ENCODE measurements around the gene MATN4. TPM values are rescaled to one million over a fixed set of nuclear protein-coding genes. Genes with fewer than 3 reads are reported as not detected.

Gene MATN4
- total RNA-seq, 1 donor from 2014 or later: 0.26 TPM

- TF ChIP-seq CTCF (IDR thresholded peaks at IDR 0.05; ENCODE audit: insufficient read depth, low read length, severe bottlenecking): no peak
- Histone ChIP-seq H3K36me3 (ENCODE audit: control insufficient read depth, insufficient read depth, low read length) (no peaks in the 10 kb centered on the region), H3K4me3 (ENCODE audit: low read depth, low read length) (no peak overlapping the region), H3K27me3 (ENCODE audit: control insufficient read depth, insufficient read depth, low read length) (peaks cover 27% of the 10 kb centered on the region)
- no peak for FAIRE-seq
- no peak for DNase-seq (ENCODE audit: low read depth)
Measured at GRCh38 chr20:45318386-45318939, 10.4 kb upstream of the MATN4 start.

GRCh38 chr20:45317826-45318225 lies 9.7 kb upstream of the MATN4 start:
- no peak for DNase-seq (ENCODE audit: low read depth)
- Histone ChIP-seq H3K27me3 (ENCODE audit: control insufficient read depth, insufficient read depth, low read length) (peaks cover 27% of the 10 kb centered on the region), H3K4me3 (ENCODE audit: low read depth, low read length) (no peak overlapping the region), H3K36me3 (ENCODE audit: control insufficient read depth, insufficient read depth, low read length) (no peaks in the 10 kb centered on the region)
- no peak for FAIRE-seq
- no peak for TF ChIP-seq CTCF (IDR thresholded peaks at IDR 0.05; ENCODE audit: insufficient read depth, low read length, severe bottlenecking)

- no peak for TF ChIP-seq CTCF (IDR thresholded peaks at IDR 0.05; ENCODE audit: insufficient read depth, low read length, severe bottlenecking)
- no peak for DNase-seq (ENCODE audit: low read depth)
- no peaks in the 10 kb centered on the region for H3K36me3 ChIP-seq (ENCODE audit: control insufficient read depth, insufficient read depth, low read length)
- FAIRE-seq: no peak
- H3K27me3 ChIP-seq (ENCODE audit: control insufficient read depth, insufficient read depth, low read length): peaks cover 27% of the 10 kb centered on the region
- H3K4me3 ChIP-seq (ENCODE audit: low read depth, low read length): no peak overlapping the region
Measured at GRCh38 chr20:45316150-45317080, 8.3 kb upstream of the MATN4 start.

- DNase-seq (ENCODE audit: low read depth): no peak
- Histone ChIP-seq H3K4me3 (ENCODE audit: low read depth, low read length) (no peak overlapping the region), H3K27me3 (ENCODE audit: control insufficient read depth, insufficient read depth, low read length) (peaks cover 27% of the 10 kb centered on the region), H3K36me3 (ENCODE audit: control insufficient read depth, insufficient read depth, low read length) (no peaks in the 10 kb centered on the region)
- no peak for TF ChIP-seq CTCF (IDR thresholded peaks at IDR 0.05; ENCODE audit: insufficient read depth, low read length, severe bottlenecking)
- FAIRE-seq: no peak
Measured at GRCh38 chr20:45315672-45316071, 7.6 kb upstream of the MATN4 start.

- Histone ChIP-seq H3K27me3 (ENCODE audit: control insufficient read depth, insufficient read depth, low read length) (peaks cover 27% of the 10 kb centered on the region), H3K36me3 (ENCODE audit: control insufficient read depth, insufficient read depth, low read length) (no peaks in the 10 kb centered on the region), H3K4me3 (ENCODE audit: low read depth, low read length) (no peak overlapping the region)
- TF ChIP-seq CTCF (IDR thresholded peaks at IDR 0.05; ENCODE audit: insufficient read depth, low read length, severe bottlenecking): no peak
- FAIRE-seq (no peak), DNase-seq (ENCODE audit: low read depth) (no peak)
Measured at GRCh38 chr20:45313943-45314342, 5.8 kb upstream of the MATN4 start.

All from bronchial epithelial cell (primary cell).